OCI-LY7 (cell line): ENCODE data around the gene KMT2B. TPM values are rescaled to one million over a fixed set of nuclear protein-coding genes. Genes with fewer than 3 reads are reported as not detected.

Experiments used
- BruUV-seq: library from RNA; stranded (reverse); fragments of 400-500 nt; replicated peaks from 2 replicates; lab custom pipeline; 2021; lab: Mats Ljungman, UMichigan
- CTCF ChIA-PET: fragments of 300-600 bp; sonication (Branson Sonifier 250); formaldehyde crosslinking; loops from one replicate; lab custom pipeline; 2022; ENCODE audit warnings: antibody characterized with exemption; ENCODE audit not compliant: unreplicated experiment; lab: Charles Lee
- POLR2A ChIA-PET: fragments of 300-600 bp; sonication (Branson Sonifier 250); formaldehyde crosslinking; loops from one replicate; lab custom pipeline; 2022; ENCODE audit warnings: antibody characterized with exemption; lab: Charles Lee
- DNase-seq: peaks from one replicate; pipeline ENCODE4 v3.0.0-alpha.2; 2015; ENCODE audit warnings: low spot score
- H2AFZ ChIP-seq: fragments of 200-600 bp; sonication (generic), shearing (Covaris generic); 2 replicates; pipeline ENCODE4 v1.6.1; 2014; ENCODE audit warnings: mild to moderate bottlenecking, antibody characterized with exemption, low read length, moderate library complexity
- H3K27ac ChIP-seq: fragments of 200-600 bp; sonication (generic); 2 replicates; pipeline ENCODE4 v1.5.1; 2014; ENCODE audit warnings: mixed run types, low read depth, mild to moderate bottlenecking, moderate library complexity, low read length, inconsistent platforms; ENCODE audit not compliant: poor library complexity, severe bottlenecking
- H3K36me3 ChIP-seq: fragments of 200-600 bp; sonication (generic); 2 replicates; pipeline ENCODE4 v1.6.1; 2014; ENCODE audit warnings: mild to moderate bottlenecking, antibody characterized with exemption, low read length, moderate library complexity, mixed read lengths; ENCODE audit not compliant: insufficient read depth
- H3K4me1 ChIP-seq: fragments of 200-600 bp; sonication (generic); 2 replicates; pipeline ENCODE4 v1.5.1; 2014; ENCODE audit warnings: mild to moderate bottlenecking, low read length; ENCODE audit not compliant: insufficient read depth, poor library complexity, severe bottlenecking
- H3K4me2 ChIP-seq: fragments of 200-600 bp; sonication (generic); 2 replicates; pipeline ENCODE4 v1.6.1; 2014; ENCODE audit warnings: mild to moderate bottlenecking, low read length
- H3K4me3 ChIP-seq: fragments of 200-600 bp; sonication (generic); 2 replicates; pipeline ENCODE4 v1.5.1; 2014; ENCODE audit warnings: mild to moderate bottlenecking, low read depth, low read length; ENCODE audit not compliant: poor library complexity, severe bottlenecking
- H3K79me2 ChIP-seq: fragments of 200-600 bp; sonication (generic); 2 replicates; pipeline ENCODE4 v1.6.1; 2016; ENCODE audit warnings: low read depth, mild to moderate bottlenecking, low read length, moderate library complexity, mixed read lengths; ENCODE audit not compliant: insufficient read depth
- H3K9me2 ChIP-seq: fragments of 200-600 bp; sonication (generic); 2 replicates; pipeline ENCODE4 v1.6.1; 2016; ENCODE audit warnings: mild to moderate bottlenecking, low read length, mixed read lengths; ENCODE audit not compliant: insufficient read depth
- H3K9me3 ChIP-seq: fragments of 200-600 bp; sonication (generic); 2 replicates; pipeline ENCODE4 v1.6.1; 2014; ENCODE audit warnings: mild to moderate bottlenecking, mixed run types, low read length, mixed read lengths
- H4K20me1 ChIP-seq: fragments of 200-600 bp; sonication (generic); 2 replicates; pipeline ENCODE4 v1.6.1; 2014; ENCODE audit warnings: mild to moderate bottlenecking, antibody characterized with exemption, low read length, moderate library complexity, mixed read lengths; ENCODE audit not compliant: insufficient read depth
- CTCF ChIP-seq: fragments of 200-600 bp; sonication (generic); conservative IDR thresholded peaks from 2 replicates; pipeline ENCODE4 v1.5.1; 2014; ENCODE audit warnings: mild to moderate bottlenecking, antibody characterized with exemption, low read length, moderate library complexity, mixed read lengths
- EZH2phosphoT487 ChIP-seq: fragments of 200-600 bp; sonication (generic); IDR thresholded peaks from 2 replicates; pipeline ENCODE4 v1.6.1; 2018; ENCODE audit warnings: low read depth, borderline replicate concordance, mild to moderate bottlenecking, mixed run types, antibody characterized with exemption, low read length, moderate library complexity, mixed read lengths
- intact Hi-C: fragments of 100-400 bp; cut with micrococcal nuclease; formaldehyde crosslinking; loops from one replicate; pipeline ENCODE4 v1.10.0; 2022; ENCODE audit not compliant: unreplicated experiment
- total RNA-seq, 2 experiments: library from RNA; depleted of rRNA in 1 of 2; stranded (reverse); fragments of >200 nt in 1 of 2; shearing (Covaris generic) in 1 of 2; gene quantifications; 2 replicates each; pipeline ENCODE4 v1.2.3, GENCODE V29; 2014 to 2022

The KMT2B gene
- total RNA-seq, 2 experiments from 2014 or later: 25.2 to 56.2 TPM

- no TSS peak for BruUV-seq
- Histone ChIP-seq H3K4me3 (no peak overlapping the region), H3K9me3 (no peaks in the 10 kb centered on the region), H3K9me2 (no peaks in the 10 kb centered on the region), H2AFZ (no peak overlapping the region), H3K79me2 (no peaks in the 10 kb centered on the region), H4K20me1 (no peaks in the 10 kb centered on the region), H3K36me3 (peaks cover 5% of the 10 kb centered on the region; the same call in 1 of the 2 replicates), H3K4me2 (no peak overlapping the region), H3K27ac (no peak overlapping the region), H3K4me1 (peaks cover 9% of the 10 kb centered on the region)
- TF ChIP-seq CTCF: no peak
- no peak for TF ChIP-seq EZH2phosphoT487
- ChIA-PET CTCF (no interaction called here), POLR2A (no interaction called here)
- intact Hi-C loops: no loop called here
- no peak for DNase-seq
These were observed 62.9 kb downstream of the KMT2B start for GRCh38 chr19:35780717-35781116.

- H3K27ac ChIP-seq: no peak overlapping the region
- CTCF ChIA-PET: interaction anchor here (0.6 kb wide), 1 partner anchor 287 kb away, joined by 3 read pairs; no protein-coding TSS in a partner anchor
- DNase-seq: no peak
These were observed 63.8 kb downstream of the KMT2B start for GRCh38 chr19:35781650-35782049.

More at GRCh38 chr19:35781650-35782049, 63.8 kb downstream of the KMT2B start:
- intact Hi-C loops: no loop called here
- H3K4me1 ChIP-seq: peaks cover 3% of the 10 kb centered on the region
- BruUV-seq: no TSS peak
- TF ChIP-seq CTCF: no peak
- no peak for TF ChIP-seq EZH2phosphoT487
- no peaks in the 10 kb centered on the region for H3K9me2 ChIP-seq
- H3K79me2 ChIP-seq: no peaks in the 10 kb centered on the region
- peaks cover 5% of the 10 kb centered on the region; the same call in 1 of the 2 replicates for H3K36me3 ChIP-seq
- H2AFZ ChIP-seq: no peak overlapping the region
- H3K4me2 ChIP-seq: no peak overlapping the region
- H3K9me3 ChIP-seq: no peaks in the 10 kb centered on the region
- H4K20me1 ChIP-seq: no peaks in the 10 kb centered on the region
- POLR2A ChIA-PET: no interaction called here
- no peak overlapping the region for H3K4me3 ChIP-seq
